Testis (tissue), 3 donors: ENCODE measurements around the gene IL1RAPL2. TPM values are rescaled to one million over a fixed set of nuclear protein-coding genes. Genes with fewer than 3 reads are reported as not detected.
A peak's percentile ranks its signal among the peaks of the same experiment; 100 is the strongest.
"Not testable (repeated sequence)": the region's sequence is repeated elsewhere in the genome, so short reads cannot be mapped to it uniquely, and the experiment has no call there.

Experiments
- DNase-seq: peaks from one replicate; pipeline ENCODE4 v3.0.0-alpha.2; 2019
- H3K27ac ChIP-seq, 2 donors: fragments of 200-600 bp; sonication (generic); one replicate each; pipeline ENCODE4 v1.5.1; 2019
- H3K27me3 ChIP-seq: fragments of 200-600 bp; sonication (generic); one replicate; pipeline ENCODE4 v1.5.1; 2019
- H3K36me3 ChIP-seq: fragments of 200-600 bp; sonication (generic); one replicate; pipeline ENCODE4 v1.5.1; 2017; ENCODE audit warnings: low read depth; ENCODE audit errors: missing control alignments
- H3K4me1 ChIP-seq: fragments of 200-600 bp; sonication (generic); one replicate; pipeline ENCODE4 v1.5.1; 2019
- H3K4me3 ChIP-seq, 2 donors: fragments of 200-600 bp; sonication (generic); one replicate each; pipeline ENCODE4 v1.5.1; 2017 to 2019
- H3K9me3 ChIP-seq: fragments of 200-600 bp; sonication (generic); one replicate; pipeline ENCODE4 v1.5.1; 2017
- POLR2A ChIP-seq: fragments of 450-650 bp; IDR thresholded peaks from one replicate; pipeline ENCODE4 v1.6.1; 2017; ENCODE audit warnings: antibody characterized with exemption, mild to moderate bottlenecking, moderate library complexity
- WGBS, 2 donors: methylation state at CpG; one replicate each; pipeline ENCODE4 v1.1.5; 2018; 5-methylcytosine and 5-hydroxymethylcytosine counted together
- intact Hi-C: fragments of 100-400 bp; cut with DNase I; formaldehyde crosslinking; loops from one replicate; pipeline ENCODE4 v1.15.1; 2023; ENCODE audit warnings: low total_unique reads
- polyA plus RNA-seq: library from polyadenylated mRNA; stranded (reverse); fragments of 350-450 nt; fragmentation: Illumina TruSeq; extraction: RNeasy Lipid Tissue Mini Kit (QIAGEN cat#74804); gene quantifications from one replicate; pipeline ENCODE4 v1.2.3, GENCODE V29; 2014; ENCODE audit warnings: low read depth, low replicate concordance; ENCODE audit not compliant: insufficient read depth
- total RNA-seq, 2 donors: library from RNA; depleted of rRNA; stranded (reverse); fragments of >200 nt; gene quantifications; one replicate each; pipeline ENCODE4 v1.2.3, GENCODE V29; 2016
- TF ChIP-seq, protein P1 (sequence below), 3 experiments: fragments of 450-650 bp in 2 of 3; fragments of 200-600 bp in 1 of 3; sonication (generic) in 1 of 3; IDR thresholded peaks; one replicate each; pipeline ENCODE4 v1.5.1; 2016 to 2019; ENCODE audit warnings: antibody characterized with exemption in 3 of 3, mild to moderate bottlenecking in 2 of 3, moderate library complexity in 1 of 3

Gene IL1RAPL2
- total and polyA plus RNA-seq, 3 donors from 2014 or later, result 0.47 to 1.3 (median 1.2) TPM

GRCh38 chrX:105018865-105019264, 452.9 kb downstream of the IL1RAPL2 start:
- Histone ChIP-seq H3K9me3 (no peaks in the 10 kb centered on the region), H3K4me3 (no peak overlapping the region), H3K36me3 (no peaks in the 10 kb centered on the region), H3K4me1 (no peaks in the 10 kb centered on the region), H3K27ac (no peak overlapping the region), H3K27me3 (no peaks in the 10 kb centered on the region)
- DNase-seq, result no peak
- no peak for TF ChIP-seq POLR2A
- TF ChIP-seq, protein P1, sequence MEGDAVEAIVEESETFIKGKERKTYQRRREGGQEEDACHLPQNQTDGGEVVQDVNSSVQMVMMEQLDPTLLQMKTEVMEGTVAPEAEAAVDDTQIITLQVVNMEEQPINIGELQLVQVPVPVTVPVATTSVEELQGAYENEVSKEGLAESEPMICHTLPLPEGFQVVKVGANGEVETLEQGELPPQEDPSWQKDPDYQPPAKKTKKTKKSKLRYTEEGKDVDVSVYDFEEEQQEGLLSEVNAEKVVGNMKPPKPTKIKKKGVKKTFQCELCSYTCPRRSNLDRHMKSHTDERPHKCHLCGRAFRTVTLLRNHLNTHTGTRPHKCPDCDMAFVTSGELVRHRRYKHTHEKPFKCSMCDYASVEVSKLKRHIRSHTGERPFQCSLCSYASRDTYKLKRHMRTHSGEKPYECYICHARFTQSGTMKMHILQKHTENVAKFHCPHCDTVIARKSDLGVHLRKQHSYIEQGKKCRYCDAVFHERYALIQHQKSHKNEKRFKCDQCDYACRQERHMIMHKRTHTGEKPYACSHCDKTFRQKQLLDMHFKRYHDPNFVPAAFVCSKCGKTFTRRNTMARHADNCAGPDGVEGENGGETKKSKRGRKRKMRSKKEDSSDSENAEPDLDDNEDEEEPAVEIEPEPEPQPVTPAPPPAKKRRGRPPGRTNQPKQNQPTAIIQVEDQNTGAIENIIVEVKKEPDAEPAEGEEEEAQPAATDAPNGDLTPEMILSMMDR (IDR thresholded peaks at IDR 0.05), result no peak
- WGBS, 2 donors, result 59 to 86% methylated on average over 1 of the region's 1 CpG
- intact Hi-C loops, result no loop called here

- intact Hi-C loops, H3K9me3 ChIP-seq, DNase-seq, H3K36me3 ChIP-seq, H3K4me1 ChIP-seq, H3K4me3 ChIP-seq, H3K27me3 ChIP-seq, H3K27ac ChIP-seq: not testable (repeated sequence)
- 80 to 85% methylated on average over 2 to 3 of the region's 3 CpGs for WGBS, 2 donors
Observed at GRCh38 chrX:105028962-105029361, 463.0 kb downstream of the IL1RAPL2 start.

- intact Hi-C loops, result no loop called here
- Histone ChIP-seq H3K4me1 (no peaks in the 10 kb centered on the region), H3K27me3 (no peaks in the 10 kb centered on the region), H3K9me3 (no peaks in the 10 kb centered on the region), H3K36me3 (no peaks in the 10 kb centered on the region), H3K4me3 (no peak overlapping the region), H3K27ac (no peak overlapping the region)
- TF ChIP-seq POLR2A, result no peak
- TF ChIP-seq, protein P1 (IDR thresholded peaks at IDR 0.05), result no peak
- DNase-seq, result no peak
Observed at GRCh38 chrX:105038672-105039328, 472.8 kb downstream of the IL1RAPL2 start.

DNA sequence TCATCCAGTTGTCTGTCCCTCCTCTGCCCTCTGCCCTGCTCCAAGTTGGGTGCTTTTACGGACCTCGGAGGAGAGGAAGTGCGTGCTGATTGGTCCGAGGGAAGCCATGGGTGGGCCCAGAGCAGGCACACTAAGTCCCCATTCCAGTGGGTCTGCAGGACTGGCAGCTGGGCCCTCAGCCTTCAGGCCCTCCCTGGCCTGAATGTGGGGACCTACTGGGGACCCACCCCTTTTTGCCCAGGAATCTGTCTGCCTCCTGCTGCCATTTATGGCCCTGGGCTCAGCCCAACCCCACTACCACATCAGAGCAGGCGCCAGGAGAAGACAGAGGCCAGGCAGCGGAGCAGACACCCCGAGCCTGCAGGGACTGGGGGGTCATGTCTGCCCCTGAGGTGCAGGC, 484.9 kb downstream of the IL1RAPL2 start:
- DNase-seq, result peak; percentile 11
- 61% methylated on average over 7 of the region's 7 CpGs; no CpG with 5 or more reads in 1 of the 2 donors for WGBS, 2 donors

GRCh38 chrX:105051364-105051763, 485.4 kb downstream of the IL1RAPL2 start:
- Histone ChIP-seq H3K4me3 (no peak overlapping the region), H3K4me1 (no peaks in the 10 kb centered on the region), H3K9me3 (no peaks in the 10 kb centered on the region), H3K27me3 (no peaks in the 10 kb centered on the region), H3K36me3 (no peaks in the 10 kb centered on the region), H3K27ac (no peak overlapping the region)
- intact Hi-C loops, result no loop called here
- DNase-seq, result no peak
- WGBS, 2 donors, result 50 to 89% methylated on average over 2 to 4 of the region's 10 CpGs
- no peak for TF ChIP-seq POLR2A
- TF ChIP-seq, protein P1 (IDR thresholded peaks at IDR 0.05), result no peak

More for the DNA sequence above, 484.9 kb downstream of the IL1RAPL2 start:
- Histone ChIP-seq H3K36me3 (no peaks in the 10 kb centered on the region), H3K27ac (no peak overlapping the region), H3K4me3 (no peak overlapping the region), H3K27me3 (no peaks in the 10 kb centered on the region), H3K9me3 (no peaks in the 10 kb centered on the region), H3K4me1 (no peaks in the 10 kb centered on the region)
- intact Hi-C loops, result no loop called here
- TF ChIP-seq, protein P1 (IDR thresholded peaks at IDR 0.05), result no peak
- TF ChIP-seq POLR2A, result no peak
